CD4-positive, alpha-beta T cell treated with Interleukin-4 for 4 hours (primary cell): Measurements from ENCODE around the gene TMEM106B.
A peak's percentile ranks its signal among the peaks of the same experiment; 100 is the strongest.
"Not testable (repeated sequence)": the region's sequence is repeated elsewhere in the genome, so short reads cannot be mapped to it uniquely, and the experiment has no call there.

Experiments
- DNase-seq: peaks from one replicate; pipeline ENCODE4 v3.0.0-alpha.2; 2020

Gene TMEM106B

DNA sequence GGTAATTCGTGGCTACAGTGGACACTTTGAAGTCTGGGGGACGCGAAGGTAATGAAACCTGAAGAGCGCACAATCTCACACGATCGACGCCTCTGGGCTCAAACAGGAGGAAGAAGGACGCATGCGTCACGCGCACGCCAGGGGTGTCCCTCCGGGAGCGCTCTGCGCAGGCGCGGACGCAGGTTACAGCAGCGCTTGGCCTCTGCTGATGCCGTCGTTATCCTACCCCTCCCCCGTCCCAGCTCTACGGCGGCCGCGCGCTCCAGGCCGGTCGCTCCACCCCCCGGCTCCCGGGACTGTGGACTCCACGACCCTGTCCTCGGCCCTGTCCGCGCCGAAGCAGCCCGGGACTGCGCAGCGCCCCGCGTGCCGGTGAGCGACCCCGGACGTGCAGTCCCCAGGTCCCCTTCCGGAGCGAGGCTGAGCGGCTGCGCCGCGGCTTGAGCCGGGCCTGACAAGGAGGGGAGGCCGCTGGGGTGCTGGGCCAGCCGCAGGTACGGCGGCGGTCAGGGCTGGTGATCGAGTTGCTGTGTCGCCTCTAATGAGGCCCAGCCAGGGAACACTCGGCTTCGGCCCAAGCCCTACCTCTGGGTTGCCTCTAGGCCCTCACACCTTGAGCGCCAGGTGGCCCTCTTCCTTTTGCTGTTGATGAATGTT, at the start of gene TMEM106B:
Gene TMEM106B, plus strand, starts transcription at position 241 of the 657 bp plus-strand sequence. CDS start 3,517 bp downstream, outside the sequence.
- DNase-seq, result peak; percentile 97

GRCh38 chr7:12162415-12163113, 48.5 kb upstream of the TMEM106B start:
- no peak for DNase-seq

- not testable (repeated sequence) for DNase-seq
These were observed 43.0 kb upstream of the TMEM106B start for GRCh38 chr7:12168065-12168464.

DNA sequence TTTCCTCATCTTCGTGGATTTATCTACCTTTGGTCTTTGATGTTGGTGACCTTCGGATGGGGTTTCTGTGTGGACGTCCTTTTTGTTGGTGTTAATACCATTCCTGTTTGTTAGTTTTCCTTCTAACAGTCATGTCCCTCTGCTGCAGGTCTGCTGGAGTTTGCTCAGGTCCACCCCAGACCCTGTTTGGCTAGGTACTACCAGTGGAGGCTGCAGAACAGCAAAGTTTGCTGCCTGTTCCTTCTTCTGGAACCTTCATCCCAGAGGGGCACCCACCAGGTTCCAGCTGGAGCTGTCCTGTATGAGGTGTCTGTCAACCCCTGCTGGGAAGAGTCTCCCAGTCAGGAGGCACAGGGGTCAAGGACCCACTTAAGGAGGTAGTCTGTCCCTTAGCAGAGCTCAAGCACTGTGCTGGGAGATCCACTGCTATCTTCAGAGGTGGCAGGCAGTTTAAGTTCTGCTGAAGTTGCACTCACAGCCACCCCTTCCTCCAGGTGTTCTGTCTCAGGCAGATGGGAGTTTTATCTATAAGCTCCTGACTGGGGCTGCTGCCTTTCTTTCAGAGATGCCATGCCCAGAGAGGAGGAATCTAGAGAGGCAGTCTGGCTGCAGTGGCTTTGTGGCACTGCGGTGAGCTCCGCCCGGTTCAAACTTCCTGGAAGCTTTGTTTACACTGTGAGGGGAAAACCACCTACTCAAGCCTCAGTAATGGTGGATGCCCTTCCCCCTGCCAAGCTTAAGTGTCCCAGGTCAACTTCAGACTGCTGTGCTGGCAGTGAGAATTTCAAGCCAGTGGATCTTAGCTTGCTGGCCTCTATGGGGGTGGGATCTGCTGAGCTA, 40.9 kb upstream of the TMEM106B start:
- peak; percentile 58 for DNase-seq

GRCh38 chr7:12173671-12174070, 37.4 kb upstream of the TMEM106B start:
- DNase-seq, result no peak

- DNase-seq, result no peak
These were observed 36.2 kb upstream of the TMEM106B start for GRCh38 chr7:12174931-12175330.

GRCh38 chr7:12178317-12178716, 32.8 kb upstream of the TMEM106B start:
- DNase-seq, result no peak

DNA sequence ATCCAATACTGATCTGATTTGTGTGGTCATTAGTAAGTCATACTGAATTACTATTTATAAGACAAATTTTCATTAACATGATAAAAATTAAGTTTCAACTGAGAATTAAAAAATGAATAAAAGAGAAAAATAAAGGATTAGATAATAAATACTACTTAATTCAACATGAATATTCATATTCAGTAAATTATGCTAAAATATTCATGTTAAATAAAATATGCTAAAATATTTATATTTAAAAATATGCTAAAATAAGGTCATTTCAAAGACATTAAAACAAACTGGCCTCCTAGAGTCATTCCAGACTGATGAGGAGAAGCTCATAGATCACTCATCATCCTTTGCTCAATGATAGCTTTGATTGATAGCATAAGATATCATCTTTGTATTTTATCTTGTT, 16.7 kb upstream of the TMEM106B start:
- no peak for DNase-seq

DNA sequence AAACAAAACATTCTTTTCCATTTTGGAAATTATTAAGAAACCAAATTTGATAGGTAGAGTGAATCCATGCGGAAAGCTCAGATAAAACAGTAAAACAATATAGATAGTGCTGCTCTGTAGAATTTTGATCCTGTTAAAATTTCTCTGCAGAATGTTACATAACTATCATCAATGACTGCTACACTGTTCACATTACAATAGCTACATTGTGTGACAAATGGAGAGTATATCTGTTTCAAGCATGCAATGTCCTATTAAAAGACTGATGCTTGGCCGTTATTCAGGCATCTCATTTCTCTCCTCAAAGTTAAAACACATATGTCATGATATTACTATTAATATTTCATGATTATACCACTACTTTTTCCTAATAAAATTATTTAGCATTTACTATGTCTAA, 14.7 kb upstream of the TMEM106B start:
- DNase-seq, result no peak

DNA sequence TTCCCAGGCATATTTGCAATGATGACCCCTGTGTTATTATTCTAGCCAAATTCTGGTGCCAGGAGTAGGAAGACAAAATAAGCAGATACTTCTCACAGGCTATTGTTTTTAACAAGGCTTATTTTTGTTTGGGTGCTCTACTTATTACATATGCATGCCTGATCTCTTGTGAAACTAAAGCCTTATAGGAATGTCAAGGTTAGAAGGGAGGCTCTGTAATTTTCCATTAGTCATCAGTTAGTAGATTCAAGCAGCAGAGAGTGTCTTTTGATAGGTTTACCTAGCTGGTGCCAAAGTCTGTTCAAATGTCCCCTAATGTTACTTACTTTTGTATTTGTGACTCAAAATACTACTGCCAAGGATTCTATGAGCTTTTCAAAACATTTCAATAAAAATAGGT, 11.7 kb upstream of the TMEM106B start:
- DNase-seq, result no peak

DNA sequence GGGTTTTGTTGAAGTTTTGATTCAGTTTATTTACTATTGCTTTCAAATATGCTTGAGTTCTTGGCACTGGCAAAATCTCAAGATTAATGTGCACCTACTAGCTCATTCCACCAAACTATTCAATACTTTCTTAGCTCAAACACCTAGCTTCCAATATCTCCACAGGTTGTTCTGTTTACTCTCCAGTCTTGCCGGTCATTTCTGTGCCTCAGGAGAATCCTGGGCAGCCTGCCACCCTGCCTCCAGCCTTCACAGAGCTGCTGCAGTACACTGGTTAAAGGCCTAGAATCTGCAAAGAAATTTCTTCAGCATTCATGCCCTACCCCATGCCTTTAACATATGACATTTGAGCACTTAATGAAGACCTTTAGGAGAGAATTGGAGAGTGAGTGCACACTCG, 4.0 kb upstream of the TMEM106B start:
- DNase-seq, result no peak

- no peak for DNase-seq
These were observed 1.9 kb upstream of the TMEM106B start for GRCh38 chr7:12209221-12209620.

GRCh38 chr7:12210179-12211053, 678 bp upstream of the TMEM106B start:
- DNase-seq, result no peak

DNA sequence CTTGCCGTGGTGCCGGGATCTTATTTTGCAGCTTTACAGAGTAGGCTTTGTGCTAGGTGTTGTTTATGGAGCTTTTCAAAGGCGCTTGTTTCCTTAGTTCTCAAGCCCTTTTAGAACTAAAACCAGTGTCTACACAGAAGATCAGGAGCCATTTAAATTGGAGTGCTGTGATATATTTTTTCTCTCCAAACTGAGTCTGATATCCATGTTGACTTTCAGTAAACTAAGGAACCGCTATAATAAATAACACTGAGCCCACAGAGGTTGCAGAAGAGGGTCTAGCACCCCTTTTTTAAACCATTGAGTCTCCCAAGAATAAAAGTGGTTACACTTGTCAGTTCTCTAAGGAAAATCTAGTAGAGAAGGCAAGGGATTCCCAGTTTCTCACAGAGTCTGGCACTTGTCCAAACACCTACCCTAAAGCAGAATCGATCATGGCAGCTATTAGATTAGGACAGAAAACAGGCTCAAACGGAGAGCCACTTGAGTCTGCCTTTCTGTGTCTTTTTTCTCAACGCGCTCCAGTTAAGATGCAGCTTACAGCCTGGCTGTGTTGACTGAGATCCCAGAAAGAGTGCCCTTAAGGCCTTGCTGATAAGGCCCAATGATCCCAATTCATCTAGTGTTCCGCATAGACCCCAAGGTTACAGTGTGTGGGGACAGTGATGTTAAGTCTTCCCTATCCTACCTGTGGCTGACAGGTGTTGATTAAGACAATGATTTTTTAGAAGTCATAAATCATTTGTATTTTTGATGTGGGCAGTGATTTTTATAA, 804 bp downstream of the TMEM106B start:
- no peak for DNase-seq

- no peak for DNase-seq
These were observed 6.2 kb downstream of the TMEM106B start for GRCh38 chr7:12217311-12217710.

DNA sequence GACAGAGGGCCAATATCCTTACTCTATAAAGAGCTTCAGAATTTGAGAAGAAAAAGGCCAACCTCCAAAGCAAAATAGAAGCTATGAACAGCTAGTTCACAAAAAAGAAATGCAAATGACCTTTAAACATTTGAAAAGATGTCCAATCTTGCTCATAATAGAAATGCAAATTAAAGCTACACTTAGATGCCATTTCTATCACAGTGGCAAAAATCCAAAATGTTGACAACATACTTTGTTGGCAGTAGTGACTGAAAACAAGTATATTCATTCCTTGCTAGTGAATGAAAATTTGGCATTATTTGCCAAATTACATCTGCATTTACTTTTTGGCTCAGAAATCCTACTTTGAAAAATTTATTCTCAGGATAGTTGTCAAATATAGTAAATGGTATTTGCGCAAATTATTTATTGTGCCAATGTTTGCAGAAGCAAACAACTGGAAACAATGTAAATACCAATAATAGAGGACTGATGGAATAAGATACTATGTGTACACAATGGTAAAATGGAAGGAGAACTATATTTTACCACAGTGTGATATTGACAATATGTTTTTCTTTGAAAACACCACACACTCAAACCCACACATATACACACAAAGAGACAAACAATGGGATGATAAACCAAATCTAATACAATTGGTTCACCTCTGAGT, 9.4 kb downstream of the TMEM106B start:
- DNase-seq, result no peak

- DNase-seq, result no peak
These were observed 10.3 kb downstream of the TMEM106B start for GRCh38 chr7:12221414-12221813.

- peak; percentile 38 for DNase-seq
These were observed 11.9 kb downstream of the TMEM106B start for GRCh38 chr7:12222889-12223579.

DNA sequence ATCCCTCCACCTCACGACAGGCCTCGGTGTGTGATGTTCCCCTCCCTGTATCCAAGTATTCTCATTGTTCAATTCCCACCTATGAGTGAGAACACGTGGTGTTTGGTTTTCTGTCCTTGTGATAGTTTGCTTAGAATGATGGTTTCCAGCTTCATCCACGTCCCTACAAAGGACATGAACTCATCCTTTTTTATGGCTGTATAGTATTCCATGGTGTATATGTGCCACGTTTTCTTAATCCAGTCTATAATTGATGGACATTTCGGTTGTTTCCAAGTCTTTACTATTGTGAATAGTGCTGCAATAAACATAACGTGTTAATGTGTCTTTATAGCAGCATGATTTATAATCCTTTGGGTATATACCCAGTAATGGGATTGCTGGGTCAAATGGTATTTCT, 13.9 kb downstream of the TMEM106B start:
- DNase-seq, result not testable (repeated sequence)

- DNase-seq, result no peak
These were observed 15.7 kb downstream of the TMEM106B start for GRCh38 chr7:12226756-12227155.

- DNase-seq, result no peak
These were observed 16.9 kb downstream of the TMEM106B start for GRCh38 chr7:12228024-12228423.
